ENCODE data around the gene JOSD2. TPM values are rescaled to one million over a fixed set of nuclear protein-coding genes. Genes with fewer than 3 reads are reported as not detected.

JOSD2 gene
- total RNA-seq, 1 experiment from 2014 or later: 40.9 TPM

DNA sequence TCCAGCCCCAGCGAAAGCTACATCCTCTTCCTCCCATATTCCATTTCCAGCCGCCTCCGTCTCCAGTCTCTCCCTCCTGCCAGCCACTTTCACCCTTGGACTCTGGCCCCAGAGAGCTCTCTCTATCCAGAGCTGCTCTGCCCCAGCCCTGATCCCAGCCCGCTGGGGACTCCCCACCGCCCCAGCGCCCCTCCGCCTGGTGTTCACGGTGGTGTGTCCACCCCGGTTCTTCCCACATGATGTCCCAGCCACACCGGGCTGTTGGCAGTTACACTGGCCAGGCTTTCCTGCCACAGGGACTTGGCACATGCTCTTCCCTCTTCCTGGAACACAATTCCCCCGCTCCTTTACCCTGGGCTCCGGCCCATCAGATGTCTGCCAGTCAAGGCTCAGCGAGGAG lies 46.0 kb downstream of the JOSD2 start:
- ATAC-seq: no peak
- RAD21 ChIA-PET (ENCODE audit: low non-redundant PET in 1 of 2, low total read pairs in 2 of 2, uncharacterized antibody in 2 of 2, unreplicated experiment in 2 of 2): no interaction called here
- H4K20me1 ChIP-seq (ENCODE audit: insufficient read depth): no peaks in the 10 kb centered on the region
- H2AFZ ChIP-seq (ENCODE audit: low read depth, low read length, poor library complexity, severe bottlenecking): no peak overlapping the region
- TF ChIP-seq, protein P1, sequence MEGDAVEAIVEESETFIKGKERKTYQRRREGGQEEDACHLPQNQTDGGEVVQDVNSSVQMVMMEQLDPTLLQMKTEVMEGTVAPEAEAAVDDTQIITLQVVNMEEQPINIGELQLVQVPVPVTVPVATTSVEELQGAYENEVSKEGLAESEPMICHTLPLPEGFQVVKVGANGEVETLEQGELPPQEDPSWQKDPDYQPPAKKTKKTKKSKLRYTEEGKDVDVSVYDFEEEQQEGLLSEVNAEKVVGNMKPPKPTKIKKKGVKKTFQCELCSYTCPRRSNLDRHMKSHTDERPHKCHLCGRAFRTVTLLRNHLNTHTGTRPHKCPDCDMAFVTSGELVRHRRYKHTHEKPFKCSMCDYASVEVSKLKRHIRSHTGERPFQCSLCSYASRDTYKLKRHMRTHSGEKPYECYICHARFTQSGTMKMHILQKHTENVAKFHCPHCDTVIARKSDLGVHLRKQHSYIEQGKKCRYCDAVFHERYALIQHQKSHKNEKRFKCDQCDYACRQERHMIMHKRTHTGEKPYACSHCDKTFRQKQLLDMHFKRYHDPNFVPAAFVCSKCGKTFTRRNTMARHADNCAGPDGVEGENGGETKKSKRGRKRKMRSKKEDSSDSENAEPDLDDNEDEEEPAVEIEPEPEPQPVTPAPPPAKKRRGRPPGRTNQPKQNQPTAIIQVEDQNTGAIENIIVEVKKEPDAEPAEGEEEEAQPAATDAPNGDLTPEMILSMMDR (IDR thresholded peaks at IDR 0.05 in 2 of 3, conservative IDR thresholded peaks at IDR 0.05 in 1 of 3; ENCODE audit: borderline replicate concordance in 1 of 3, insufficient read depth in 1 of 3, low read depth in 2 of 3, low read length in 2 of 3): no peak
- no peak for TF ChIP-seq EZH2 (IDR thresholded peaks at IDR 0.05)
- no peak for TF ChIP-seq SP1 (IDR thresholded peaks at IDR 0.05; ENCODE audit: low read depth)
- TF ChIP-seq ZBTB33 (IDR thresholded peaks at IDR 0.05; ENCODE audit: extremely low read depth, insufficient replicate concordance, low read length): no peak
- TF ChIP-seq SIN3A (IDR thresholded peaks at IDR 0.05; ENCODE audit: low read depth): no peak
- TF ChIP-seq YY1 (IDR thresholded peaks at IDR 0.05; ENCODE audit: extremely low read depth, insufficient replicate concordance, low read depth, low read length): no peak
- no peak for TF ChIP-seq CBX3 (IDR thresholded peaks at IDR 0.05; ENCODE audit: low read depth)
- TF ChIP-seq EZH2phosphoT487 (IDR thresholded peaks at IDR 0.05; ENCODE audit: borderline replicate concordance): no peak
- TF ChIP-seq ZNF274 (IDR thresholded peaks at IDR 0.05; ENCODE audit: low read depth, low read length): no peak
- no peak for TF ChIP-seq SRF (IDR thresholded peaks at IDR 0.05; ENCODE audit: low read depth)
- TF ChIP-seq FOSL1 (IDR thresholded peaks at IDR 0.05; ENCODE audit: low read depth): no peak
- TF ChIP-seq JUND (IDR thresholded peaks at IDR 0.05): no peak
- no peak for TF ChIP-seq RAD21 (IDR thresholded peaks at IDR 0.05; ENCODE audit: low read depth)
- TF ChIP-seq REST (IDR thresholded peaks at IDR 0.05; ENCODE audit: low read depth): no peak
- TF ChIP-seq MAX (IDR thresholded peaks at IDR 0.05): no peak
- no peaks in the 10 kb centered on the region for H3K79me2 ChIP-seq (ENCODE audit: insufficient read depth, low read length)
- CTCF ChIA-PET: interaction anchor here (0.6 to 1.7 kb wide), 3 partner anchors 10 to 104 kb away, joined by 3 to 6 read pairs (median 3); no protein-coding TSS in a partner anchor
- intact Hi-C loops (cut with micrococcal nuclease): no loop called here
- POLR2A ChIA-PET: no interaction called here
- DNase-seq (ENCODE audit: low read depth, low spot score): no peak
- no peaks in the 10 kb centered on the region for H3K9me2 ChIP-seq (ENCODE audit: insufficient read depth)
- H3K36me3 ChIP-seq (ENCODE audit: control insufficient read depth in 1 of 2, insufficient read depth in 2 of 2, low read length in 2 of 2): no peaks in the 10 kb centered on the region
- no peak overlapping the region for H3K27ac ChIP-seq (ENCODE audit: low read depth, low read length)
- no peak overlapping the region for H3K4me2 ChIP-seq (ENCODE audit: low read length)
- no peak overlapping the region for H3K4me3 ChIP-seq (replicated peaks in 1 of 2; ENCODE audit: low read depth in 1 of 2, low read length in 2 of 2)
- H3K9me3 ChIP-seq (ENCODE audit: control insufficient read depth in 1 of 2, insufficient read depth in 1 of 2, low read depth in 1 of 2, low read length in 2 of 2): no peaks in the 10 kb centered on the region
- H3K4me1 ChIP-seq (ENCODE audit: control insufficient read depth in 1 of 2, insufficient read depth in 2 of 2, low read length in 2 of 2): peaks cover 19 to 44% of the 10 kb centered on the region in 2 experiments
- H3K27me3 ChIP-seq (ENCODE audit: insufficient read depth, low read length): no peaks in the 10 kb centered on the region
- H3K9ac ChIP-seq (ENCODE audit: low read length): no peak overlapping the region
- no TSS peak for BruUV-seq (replicated peaks)

Measured in HCT116 (cell line).